Ovary (tissue), 3 donors: ENCODE data around the gene ASB11.

Experiments
- EP300 ChIP-seq: sonication (generic); formaldehyde crosslinking; IDR thresholded peaks from one replicate; pipeline ENCODE4 v1.6.1; 2017; ENCODE audit warnings: antibody characterized with exemption
- POLR2A ChIP-seq: fragments of 450-650 bp; IDR thresholded peaks from one replicate; pipeline ENCODE4 v1.6.1; 2017; ENCODE audit warnings: antibody characterized with exemption, mild to moderate bottlenecking, moderate library complexity
- TF ChIP-seq, protein P1 (sequence below), 3 donors: fragments of 450-650 bp in 2 of 3; fragments of 200-600 bp in 1 of 3; IDR thresholded peaks; one replicate each; pipeline versions ENCODE4 v1.5.1 to v1.8.0; 2016 to 2022; ENCODE audit warnings: antibody characterized with exemption in 3 of 3, mild to moderate bottlenecking in 1 of 3
- donor health status: DM: no; HTN: no; CAD: no.

DNA sequence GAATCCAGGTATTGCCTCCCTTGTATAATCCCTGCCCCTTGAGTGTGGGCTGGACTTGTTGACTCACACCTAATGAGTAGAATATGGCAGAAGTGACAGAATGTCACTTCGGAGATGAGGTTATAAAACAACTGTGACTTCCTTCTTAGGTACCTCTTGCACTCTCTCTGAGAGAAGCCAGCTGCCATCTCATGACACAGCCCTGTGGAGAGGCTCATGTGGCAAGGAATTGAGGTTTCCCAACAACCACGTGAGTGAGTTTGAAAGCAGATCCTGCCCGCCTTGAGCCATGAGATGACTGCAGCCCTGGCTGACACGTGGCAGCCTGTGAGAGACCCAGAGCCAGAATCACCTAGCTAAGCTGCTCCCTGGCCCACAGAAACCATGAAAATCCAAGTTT, 13.5 kb downstream of the ASB11 start:
- no peak for TF ChIP-seq EP300
- TF ChIP-seq, protein P1, sequence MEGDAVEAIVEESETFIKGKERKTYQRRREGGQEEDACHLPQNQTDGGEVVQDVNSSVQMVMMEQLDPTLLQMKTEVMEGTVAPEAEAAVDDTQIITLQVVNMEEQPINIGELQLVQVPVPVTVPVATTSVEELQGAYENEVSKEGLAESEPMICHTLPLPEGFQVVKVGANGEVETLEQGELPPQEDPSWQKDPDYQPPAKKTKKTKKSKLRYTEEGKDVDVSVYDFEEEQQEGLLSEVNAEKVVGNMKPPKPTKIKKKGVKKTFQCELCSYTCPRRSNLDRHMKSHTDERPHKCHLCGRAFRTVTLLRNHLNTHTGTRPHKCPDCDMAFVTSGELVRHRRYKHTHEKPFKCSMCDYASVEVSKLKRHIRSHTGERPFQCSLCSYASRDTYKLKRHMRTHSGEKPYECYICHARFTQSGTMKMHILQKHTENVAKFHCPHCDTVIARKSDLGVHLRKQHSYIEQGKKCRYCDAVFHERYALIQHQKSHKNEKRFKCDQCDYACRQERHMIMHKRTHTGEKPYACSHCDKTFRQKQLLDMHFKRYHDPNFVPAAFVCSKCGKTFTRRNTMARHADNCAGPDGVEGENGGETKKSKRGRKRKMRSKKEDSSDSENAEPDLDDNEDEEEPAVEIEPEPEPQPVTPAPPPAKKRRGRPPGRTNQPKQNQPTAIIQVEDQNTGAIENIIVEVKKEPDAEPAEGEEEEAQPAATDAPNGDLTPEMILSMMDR (IDR thresholded peaks at IDR 0.05), result no peak
- no peak for TF ChIP-seq POLR2A
